Epithelial cell of prostate (primary cell): ENCODE data around the gene CYBB.

Source experiments
- DNase-seq: peaks from one replicate; pipeline ENCODE4 v3.0.0-alpha.2; 2011; ENCODE audit warnings: low read depth, low spot score
- H3K27ac ChIP-seq: fragments of 450-650 bp; 2 replicates; pipeline ENCODE4 v1.5.1; 2017; ENCODE audit warnings: mild to moderate bottlenecking

CYBB gene

DNA sequence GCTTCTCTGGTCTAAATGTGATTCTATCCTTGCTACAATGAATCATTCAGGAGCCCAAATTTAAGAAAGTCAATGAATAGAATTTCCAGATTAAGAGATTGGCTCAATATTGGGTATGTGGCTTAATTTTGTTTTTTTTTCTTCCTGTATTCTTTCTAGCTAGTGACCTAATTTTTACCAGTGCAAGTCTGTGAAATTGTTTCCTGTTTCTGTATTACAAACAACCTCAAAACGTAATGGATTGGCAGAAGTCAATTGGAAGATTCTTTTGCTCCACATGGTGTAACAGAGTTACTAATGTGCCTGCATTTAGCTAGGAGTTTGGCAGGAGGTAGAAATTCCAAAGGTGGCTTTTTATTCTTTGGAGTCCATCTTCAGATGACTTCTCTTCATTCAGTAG, 49.9 kb downstream of the CYBB start:
- no peak overlapping the region for H3K27ac ChIP-seq
- no peak for DNase-seq

DNA sequence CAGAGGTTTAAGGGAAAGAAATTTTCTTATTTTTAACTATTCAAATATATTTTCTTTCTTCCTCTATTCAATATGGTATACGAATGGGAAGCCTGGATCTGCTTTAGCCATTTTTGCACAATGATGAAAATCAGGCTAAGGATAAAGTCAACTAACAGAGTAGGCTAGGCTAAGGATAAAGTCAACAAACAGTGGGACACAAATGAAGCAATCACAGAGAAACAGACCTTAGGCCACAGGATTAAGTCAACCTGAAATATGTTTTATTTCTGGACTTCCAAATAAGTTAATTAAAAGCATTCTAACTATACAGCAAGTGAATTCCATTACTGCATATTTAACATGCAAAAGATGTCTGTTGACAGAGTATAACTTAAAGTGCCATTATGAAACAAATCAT, 50.5 kb downstream of the CYBB start:
- H3K27ac ChIP-seq, result no peak overlapping the region
- no peak for DNase-seq

- no peak for DNase-seq
- H3K27ac ChIP-seq, result no peak overlapping the region
Measured at GRCh38 chrX:37834937-37835336, 55.1 kb downstream of the CYBB start.

DNA sequence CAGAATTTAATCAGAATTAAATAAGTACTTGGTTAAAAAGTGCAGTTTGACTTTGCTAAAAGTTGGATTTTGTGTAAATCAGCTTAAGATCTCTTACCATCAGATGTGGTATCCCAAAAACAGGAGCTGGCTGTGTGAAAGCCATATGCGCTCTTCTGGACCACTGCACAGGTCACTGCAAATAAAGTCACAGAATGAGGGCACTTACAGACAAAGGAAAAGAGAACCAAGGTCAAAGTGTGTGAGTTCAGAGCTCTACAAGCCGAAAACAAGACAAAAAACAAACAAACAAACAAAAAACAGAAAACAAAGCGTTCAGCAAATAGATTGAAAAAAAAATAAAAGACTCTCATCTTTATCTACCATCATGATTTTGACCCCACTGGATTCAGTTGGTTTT, 61.1 kb downstream of the CYBB start:
- H3K27ac ChIP-seq, result no peak overlapping the region
- DNase-seq, result no peak

- DNase-seq, result peak; percentile 16
- H3K27ac ChIP-seq, result peak overlapping the region; percentile 31
Measured at GRCh38 chrX:37844622-37845021, 64.8 kb downstream of the CYBB start.

- H3K27ac ChIP-seq, result peak overlapping the region; percentile 88
- peak; percentile 34 for DNase-seq
Measured at GRCh38 chrX:37846141-37846540, 66.3 kb downstream of the CYBB start.

GRCh38 chrX:37846558-37846933, 66.7 kb downstream of the CYBB start:
- H3K27ac ChIP-seq, result peak overlapping the region; percentile 88

DNA sequence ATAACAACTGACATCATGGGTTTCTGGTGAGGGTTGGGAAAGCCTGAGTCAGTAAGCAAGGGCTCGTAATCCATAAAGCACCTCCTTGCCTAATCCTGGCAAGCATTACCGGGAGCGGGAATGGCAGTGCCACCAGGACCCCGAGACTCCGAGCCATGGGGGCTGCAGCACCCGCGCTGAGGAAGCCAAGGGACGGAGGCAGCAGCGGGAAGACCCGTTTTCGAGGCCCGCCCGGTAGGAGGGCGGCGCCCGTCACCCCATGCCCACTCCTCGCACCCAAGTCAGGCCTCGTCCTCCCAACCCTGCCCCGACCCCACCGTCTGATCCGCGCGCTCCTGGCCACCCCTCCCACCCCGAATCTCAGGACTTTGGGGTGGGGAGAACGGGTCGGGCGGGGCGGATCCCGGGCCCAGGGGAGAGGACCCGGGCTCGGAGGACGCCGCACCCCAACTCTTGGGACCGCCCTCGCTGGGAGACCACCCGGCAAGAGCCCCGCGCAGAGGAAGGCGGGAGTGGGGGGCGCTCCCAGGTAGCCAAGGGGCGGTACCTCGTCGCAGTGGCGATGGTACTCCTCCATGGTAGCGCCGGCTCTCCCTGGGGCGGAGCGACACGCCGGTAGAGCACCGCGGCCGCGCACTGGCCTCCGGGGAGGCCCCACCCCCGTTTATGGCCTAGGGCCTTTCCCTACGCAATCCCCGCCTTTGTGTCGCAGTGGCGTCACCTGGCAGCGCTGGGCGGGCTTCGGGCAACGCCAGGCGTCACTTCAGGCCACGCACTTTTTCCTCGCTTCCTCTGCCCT, 67.3 kb downstream of the CYBB start, which contains the start of gene DYNLT3:
TSS of gene DYNLT3 (minus strand) at position 638 of the 799 bp plus-strand sequence. CDS start at position 577, 61 bp downstream.
- peak; percentile 18 for DNase-seq
- H3K27ac ChIP-seq, result peak within 1 kb of the TSS; percentile 88

More at GRCh38 chrX:37846558-37846933, 66.7 kb downstream of the CYBB start:
- no peak for DNase-seq

GRCh38 chrX:37847733-37848197, 67.9 kb downstream of the CYBB start:
- peak overlapping the region; percentile 88 for H3K27ac ChIP-seq
- no peak for DNase-seq

- no peak overlapping the region for H3K27ac ChIP-seq
- no peak for DNase-seq
Measured at GRCh38 chrX:37854148-37854547, 74.3 kb downstream of the CYBB start.

DNA sequence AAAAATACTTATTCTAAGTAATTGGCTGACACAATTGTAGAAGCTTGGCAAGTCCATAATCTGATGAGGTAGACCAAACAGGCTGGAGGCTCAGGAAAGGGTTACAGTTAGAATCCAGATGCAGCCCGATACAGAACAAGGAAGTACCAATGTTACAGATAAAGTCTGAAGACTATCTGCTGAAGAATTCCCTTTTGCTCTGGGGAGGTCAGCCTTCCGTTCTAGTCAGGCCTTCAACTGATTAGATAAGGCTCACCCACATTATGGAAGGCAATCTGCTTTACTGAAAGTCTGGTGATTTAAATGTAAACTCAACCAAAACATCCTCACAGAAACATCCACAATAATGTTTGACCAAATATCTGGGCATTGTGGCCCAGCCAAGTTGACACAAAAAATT, 74.9 kb downstream of the CYBB start:
- H3K27ac ChIP-seq, result no peak overlapping the region
- no peak for DNase-seq

DNA sequence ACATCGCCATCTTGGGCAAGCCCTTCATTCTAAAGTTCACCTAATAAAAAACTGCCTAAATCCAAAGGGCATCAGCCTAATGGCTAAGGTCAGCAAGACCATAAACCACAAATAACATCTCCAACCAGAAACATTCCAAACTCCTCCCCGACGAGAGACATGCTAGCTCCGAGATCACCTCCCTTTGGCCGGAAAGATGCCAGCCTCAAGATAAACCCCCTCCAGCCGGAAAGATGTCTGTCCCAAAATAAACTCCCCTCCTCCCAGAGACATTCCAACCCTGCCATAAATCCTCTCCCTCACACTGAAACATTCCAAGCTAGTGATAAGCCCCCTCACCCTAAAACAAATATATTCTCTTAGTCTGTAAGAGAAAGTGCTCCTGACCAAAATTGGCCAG, 80.9 kb downstream of the CYBB start:
- DNase-seq, result no peak
- H3K27ac ChIP-seq, result no peak overlapping the region

DNA sequence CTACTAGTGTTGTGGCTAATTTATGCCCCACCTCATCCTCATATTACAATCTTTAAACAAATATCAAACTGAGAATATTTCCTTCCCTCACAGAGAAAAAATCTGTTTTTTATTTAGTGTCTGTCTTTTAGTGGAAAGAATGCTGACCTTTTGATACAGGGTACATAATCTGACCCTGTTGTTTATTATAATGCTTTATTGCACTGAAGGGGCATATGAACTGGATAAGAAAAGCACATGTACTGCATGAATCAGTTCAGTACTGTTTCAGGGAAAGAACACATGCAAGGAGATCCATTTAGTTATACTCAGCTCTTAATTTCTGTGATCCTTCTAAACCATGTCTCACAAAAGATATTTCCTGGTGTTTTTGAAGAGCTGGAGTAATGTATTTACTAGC, 83.0 kb downstream of the CYBB start:
- DNase-seq, result no peak
- no peak overlapping the region for H3K27ac ChIP-seq
